SK-MEL-5 (cell line): ENCODE results near the gene SSNA1. TPM values are rescaled to one million over a fixed set of nuclear protein-coding genes. Genes with fewer than 3 reads are reported as not detected.
"Not testable (repeated sequence)": the region's sequence is repeated elsewhere in the genome, so short reads cannot be mapped to it uniquely, and the experiment has no call there.

ENCODE experiments used
- DNase-seq: peaks from one replicate; pipeline ENCODE4 v3.0.0-alpha.2; 2016; ENCODE audit warnings: low read depth, low spot score
- in situ Hi-C: cut with HindIII; loops from 2 replicates; pipeline ENCODE4 v1.10.0; 2016; ENCODE audit warnings: low sequenced_read_pairs, high pct_unique_total_duplicates, low pct_unique_long_range_greater_than_20kb
- small RNA-seq, 2 experiments: library from RNA; depleted of rRNA; stranded (forward); fragments of <200 nt; gene quantifications; one replicate each; pipeline ENCODE3, GENCODE V24; 2014
- total RNA-seq: library from RNA; depleted of rRNA; stranded (reverse); fragments of >200 nt; shearing (Covaris generic); gene quantifications from 2 replicates; pipeline ENCODE4 v1.2.3, GENCODE V29; 2014; rRNA removed

Gene SSNA1
- total RNA-seq, 1 experiment from 2014 or later: 59.2 TPM

DNA sequence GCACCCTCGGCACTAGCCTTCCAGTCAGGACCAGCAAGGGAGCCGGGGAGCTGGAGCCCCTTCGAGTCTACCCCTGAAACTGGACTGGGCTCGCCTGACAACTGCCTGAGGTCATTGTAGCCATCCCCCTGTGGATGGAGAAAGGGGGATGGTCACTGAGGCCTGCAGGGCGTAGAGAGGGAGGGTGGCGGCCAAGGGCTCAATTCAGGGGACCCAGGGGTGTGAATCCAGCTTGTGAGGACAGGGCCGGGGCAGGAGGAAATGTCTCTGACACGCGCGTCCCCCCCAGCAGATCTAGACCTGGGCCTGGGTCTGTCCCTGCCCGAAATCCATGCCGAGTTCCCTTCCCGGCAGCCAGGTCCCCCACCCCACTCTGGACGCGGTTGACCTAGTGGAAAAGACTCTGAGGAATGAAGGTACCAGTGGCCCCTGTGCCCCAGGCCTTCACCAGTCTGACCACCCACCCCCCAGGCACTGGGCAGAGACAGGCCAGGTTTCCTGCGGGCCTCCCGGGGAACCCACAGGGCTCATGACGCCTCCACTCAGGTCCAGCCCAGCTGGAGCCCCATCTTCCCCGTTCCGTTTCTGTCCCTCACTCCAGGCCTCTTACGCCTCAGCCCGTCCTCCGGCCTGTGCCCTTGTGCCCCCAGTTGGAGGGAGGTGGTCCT lies 43.0 kb downstream of the SSNA1 start:
- in situ Hi-C loops: no loop called here
- no peak for DNase-seq

DNA sequence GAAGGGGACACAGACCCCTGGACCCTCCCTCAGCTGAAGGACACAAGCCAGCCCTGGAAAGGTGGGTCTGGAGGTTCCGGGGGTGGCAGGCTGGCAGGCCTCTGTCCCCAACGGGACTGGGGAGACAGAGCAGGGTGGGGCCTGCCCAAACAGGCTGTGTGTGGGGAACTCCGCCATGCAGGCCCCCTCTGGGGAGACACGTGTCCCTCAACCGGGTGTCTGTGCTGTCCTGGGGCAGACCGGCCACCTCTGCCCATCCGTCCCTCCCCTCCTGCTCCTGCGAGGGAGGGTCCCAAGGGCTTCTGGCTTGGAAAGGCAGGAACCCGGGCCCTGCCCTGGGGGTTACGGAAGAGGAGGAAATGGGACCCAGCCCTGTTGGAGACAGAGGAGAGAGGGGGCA lies 43.6 kb downstream of the SSNA1 start:
- DNase-seq: no peak
- in situ Hi-C loops: no loop called here

DNA sequence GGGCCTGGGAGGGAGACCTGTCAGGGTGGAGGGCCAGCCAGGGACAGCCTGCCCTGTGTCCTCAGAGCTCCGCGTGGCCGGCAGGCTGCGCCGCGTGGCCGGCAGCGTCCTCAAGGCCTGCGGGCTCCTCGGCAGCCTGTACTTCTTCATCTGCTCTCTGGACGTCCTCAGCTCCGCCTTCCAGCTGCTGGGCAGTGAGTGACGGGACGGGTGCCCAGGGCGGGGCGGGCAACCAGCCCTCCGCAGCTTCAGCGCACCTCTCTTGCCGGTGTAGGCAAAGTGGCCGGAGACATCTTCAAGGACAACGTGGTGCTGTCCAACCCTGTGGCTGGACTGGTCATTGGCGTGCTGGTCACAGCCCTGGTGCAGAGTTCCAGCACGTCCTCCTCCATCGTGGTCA lies 44.0 kb downstream of the SSNA1 start:
- in situ Hi-C loops: no loop called here
- no peak for DNase-seq

DNA sequence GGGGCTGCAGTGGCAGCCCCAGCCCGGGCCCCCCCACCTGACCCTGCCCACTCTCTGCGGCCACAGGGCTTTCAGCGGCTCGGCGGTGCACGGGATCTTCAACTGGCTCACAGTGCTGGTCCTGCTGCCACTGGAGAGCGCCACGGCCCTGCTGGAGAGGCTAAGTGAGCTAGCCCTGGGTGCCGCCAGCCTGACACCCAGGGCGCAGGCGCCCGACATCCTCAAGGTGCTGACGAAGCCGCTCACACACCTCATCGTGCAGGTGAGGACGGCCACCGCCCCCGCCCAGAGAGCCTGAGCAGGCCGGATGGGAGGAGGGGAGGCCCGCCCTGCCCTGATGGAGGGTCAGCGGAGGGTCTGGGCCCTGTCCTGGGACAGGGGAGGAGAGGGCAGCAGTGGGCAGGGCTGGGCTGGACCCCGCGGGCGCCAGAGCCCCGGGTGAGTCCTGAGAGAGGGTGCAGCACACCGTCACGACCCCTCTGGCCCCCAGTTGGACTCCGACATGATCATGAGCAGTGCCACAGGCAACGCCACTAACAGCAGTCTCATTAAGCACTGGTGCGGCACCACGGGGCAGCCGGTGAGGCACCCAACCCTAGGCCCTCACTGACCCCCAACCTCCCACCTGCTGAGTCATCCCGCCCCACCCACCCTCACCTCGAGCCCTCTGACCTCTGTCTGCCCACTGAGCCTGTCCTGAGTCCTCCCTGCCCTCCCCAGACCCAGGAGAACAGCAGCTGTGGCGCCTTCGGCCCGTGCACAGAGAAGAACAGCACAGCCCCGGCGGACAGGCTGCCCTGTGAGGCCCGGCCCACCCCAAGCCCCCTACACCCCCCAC lies 44.9 kb downstream of the SSNA1 start:
- DNase-seq: no peak
- in situ Hi-C loops: no loop called here

DNA sequence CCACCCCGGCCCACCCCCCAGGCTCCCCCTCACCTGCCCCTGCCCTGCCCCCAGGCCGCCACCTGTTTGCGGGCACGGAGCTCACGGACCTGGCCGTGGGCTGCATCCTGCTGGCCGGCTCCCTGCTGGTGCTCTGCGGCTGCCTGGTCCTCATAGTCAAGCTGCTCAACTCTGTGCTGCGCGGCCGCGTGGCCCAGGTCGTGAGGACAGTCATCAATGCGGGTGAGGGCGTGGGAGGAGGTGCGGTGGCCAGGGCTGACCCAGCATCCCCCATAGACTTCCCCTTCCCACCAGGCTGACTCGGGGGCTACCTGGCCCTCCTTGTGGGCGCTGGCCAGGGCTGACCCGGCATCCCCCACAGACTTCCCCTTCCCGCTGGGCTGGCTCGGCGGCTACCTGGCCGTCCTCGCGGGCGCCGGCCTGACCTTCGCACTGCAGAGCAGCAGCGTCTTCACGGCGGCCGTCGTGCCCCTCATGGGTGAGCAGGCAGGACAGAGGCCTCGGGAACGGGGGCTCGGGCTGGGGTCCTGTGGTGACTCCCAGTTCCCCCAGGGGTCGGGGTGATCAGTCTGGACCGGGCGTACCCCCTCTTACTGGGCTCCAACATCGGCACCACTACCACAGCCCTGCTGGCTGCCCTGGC lies 45.7 kb downstream of the SSNA1 start:
- DNase-seq: no peak
- in situ Hi-C loops: no loop called here

DNA sequence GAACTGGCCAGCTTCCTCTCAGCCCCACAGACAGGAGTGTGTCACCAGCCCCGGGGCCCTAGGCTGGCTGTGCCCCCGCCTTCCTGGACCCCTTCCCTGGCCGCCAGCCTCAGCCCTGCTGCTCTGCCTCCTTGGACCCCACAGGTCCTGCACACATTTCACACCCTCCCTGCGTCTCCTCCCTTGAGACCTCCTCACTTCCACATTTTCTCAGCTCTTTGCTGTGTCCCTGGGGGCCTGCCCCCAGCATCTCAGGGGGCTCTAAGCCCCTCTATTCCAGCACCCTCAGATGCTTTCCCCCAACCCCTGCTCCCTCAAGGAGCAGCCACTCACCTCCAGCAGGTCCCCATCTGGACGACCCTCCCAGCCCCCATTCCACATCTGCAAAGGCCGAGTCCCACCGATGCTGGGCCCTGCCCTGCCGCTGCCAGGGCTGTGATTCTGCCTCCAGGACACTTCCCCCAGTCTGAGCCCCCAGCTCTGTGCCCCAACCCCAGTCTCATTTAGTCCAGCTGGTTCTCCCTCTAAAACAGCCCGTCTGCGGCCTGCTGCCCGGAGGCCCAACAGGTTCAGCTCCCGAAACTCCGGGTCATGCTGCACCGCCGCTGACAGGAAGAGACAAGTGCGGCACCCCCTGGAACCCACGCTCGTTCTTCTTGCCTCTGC lies 46.4 kb downstream of the SSNA1 start:
- in situ Hi-C loops: no loop called here
- DNase-seq: no peak

DNA sequence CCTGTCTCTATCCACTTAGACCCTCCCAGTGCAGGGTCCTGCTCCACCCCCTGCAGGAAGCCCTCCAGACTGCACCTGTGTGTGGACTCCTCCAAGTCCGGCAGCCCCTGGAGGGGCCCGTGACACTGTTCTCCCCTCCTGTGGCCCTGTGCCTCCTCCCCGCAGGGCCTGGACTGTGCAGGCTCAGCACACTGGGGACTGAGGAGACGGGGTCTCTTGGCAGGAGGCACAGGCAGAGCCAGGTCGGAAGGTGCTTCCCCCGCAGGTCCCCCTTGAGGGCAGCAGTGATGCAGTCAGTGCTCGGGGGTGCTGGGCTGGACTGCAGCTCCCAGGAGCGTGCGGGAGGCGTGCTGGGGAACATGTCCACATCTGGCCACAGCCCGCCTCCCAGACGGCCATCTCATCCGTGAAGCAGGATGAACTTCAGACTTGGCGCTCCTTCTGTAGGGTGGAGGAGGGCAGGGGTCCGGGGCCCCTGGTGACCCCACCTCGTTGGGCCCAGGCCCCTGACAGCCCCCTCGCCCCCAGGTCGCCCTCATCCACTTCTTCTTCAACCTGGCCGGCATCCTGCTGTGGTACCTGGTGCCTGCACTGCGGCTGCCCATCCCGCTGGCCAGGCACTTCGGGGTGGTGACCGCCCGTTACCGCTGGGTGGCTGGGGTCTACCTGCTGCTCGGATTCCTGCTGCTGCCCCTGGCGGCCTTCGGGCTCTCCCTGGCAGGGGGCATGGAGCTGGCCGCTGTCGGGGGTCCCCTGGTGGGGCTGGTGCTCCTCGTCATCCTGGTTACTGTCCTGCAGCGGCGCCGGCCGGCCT lies 47.2 kb downstream of the SSNA1 start:
- DNase-seq: no peak
- in situ Hi-C loops: no loop called here

DNA sequence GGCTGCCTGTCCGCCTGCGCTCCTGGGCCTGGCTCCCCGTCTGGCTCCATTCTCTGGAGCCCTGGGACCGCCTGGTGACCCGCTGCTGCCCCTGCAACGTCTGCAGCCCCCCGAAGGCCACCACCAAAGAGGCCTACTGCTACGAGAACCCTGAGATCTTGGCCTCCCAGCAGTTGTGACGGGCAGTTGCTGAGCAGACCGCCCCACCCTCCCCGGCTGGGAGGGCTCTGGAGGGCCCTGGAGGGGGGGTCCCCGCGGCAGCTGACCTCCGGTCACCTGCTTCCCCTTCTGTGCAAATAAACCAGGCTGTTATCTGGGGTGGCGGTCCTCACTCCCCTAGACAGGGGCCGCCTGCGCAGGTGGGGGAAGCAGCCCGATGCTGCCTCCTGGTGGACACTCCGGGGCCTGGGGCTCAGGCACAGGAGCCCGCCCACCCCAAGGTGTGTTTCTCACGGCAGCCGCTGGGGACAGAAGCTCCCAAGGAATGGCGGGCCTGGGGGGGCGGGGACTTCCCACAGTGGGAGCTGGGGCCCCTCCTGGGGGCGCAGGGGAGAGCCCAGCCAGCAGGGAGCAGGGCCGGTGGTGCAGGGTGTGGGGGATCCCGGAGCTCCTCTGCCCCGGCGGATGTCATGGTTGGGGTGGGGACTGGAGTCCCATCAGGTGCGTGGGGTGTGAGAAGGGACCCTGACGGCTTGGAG lies 47.9 kb downstream of the SSNA1 start:
- DNase-seq: peak; percentile 83
- in situ Hi-C loops: no loop called here

DNA sequence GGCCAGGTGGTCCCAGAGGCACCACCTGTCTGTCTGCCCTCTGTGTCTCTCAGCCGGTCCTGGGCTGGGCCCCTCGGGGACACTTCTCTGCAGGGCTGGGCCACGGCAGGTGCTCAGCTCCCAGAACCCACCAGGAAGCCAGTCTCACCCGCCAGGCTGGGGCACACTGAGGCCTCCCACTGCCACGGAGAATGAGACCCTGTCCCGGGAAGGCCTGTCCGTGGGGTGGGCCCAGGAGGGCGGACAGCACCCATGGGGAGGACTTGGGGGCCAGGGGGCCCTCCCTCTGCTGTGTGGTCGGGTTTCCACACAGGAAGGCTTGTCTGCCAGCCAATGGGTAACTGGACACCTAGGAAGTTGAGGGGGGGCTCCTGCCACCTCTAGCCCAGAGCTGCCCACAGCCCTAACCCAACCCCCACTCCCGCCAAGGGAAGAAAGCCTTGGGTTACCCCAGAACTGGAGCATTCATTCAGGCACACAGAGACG lies 48.5 kb downstream of the SSNA1 start:
- in situ Hi-C loops: no loop called here
- no peak for DNase-seq

DNA sequence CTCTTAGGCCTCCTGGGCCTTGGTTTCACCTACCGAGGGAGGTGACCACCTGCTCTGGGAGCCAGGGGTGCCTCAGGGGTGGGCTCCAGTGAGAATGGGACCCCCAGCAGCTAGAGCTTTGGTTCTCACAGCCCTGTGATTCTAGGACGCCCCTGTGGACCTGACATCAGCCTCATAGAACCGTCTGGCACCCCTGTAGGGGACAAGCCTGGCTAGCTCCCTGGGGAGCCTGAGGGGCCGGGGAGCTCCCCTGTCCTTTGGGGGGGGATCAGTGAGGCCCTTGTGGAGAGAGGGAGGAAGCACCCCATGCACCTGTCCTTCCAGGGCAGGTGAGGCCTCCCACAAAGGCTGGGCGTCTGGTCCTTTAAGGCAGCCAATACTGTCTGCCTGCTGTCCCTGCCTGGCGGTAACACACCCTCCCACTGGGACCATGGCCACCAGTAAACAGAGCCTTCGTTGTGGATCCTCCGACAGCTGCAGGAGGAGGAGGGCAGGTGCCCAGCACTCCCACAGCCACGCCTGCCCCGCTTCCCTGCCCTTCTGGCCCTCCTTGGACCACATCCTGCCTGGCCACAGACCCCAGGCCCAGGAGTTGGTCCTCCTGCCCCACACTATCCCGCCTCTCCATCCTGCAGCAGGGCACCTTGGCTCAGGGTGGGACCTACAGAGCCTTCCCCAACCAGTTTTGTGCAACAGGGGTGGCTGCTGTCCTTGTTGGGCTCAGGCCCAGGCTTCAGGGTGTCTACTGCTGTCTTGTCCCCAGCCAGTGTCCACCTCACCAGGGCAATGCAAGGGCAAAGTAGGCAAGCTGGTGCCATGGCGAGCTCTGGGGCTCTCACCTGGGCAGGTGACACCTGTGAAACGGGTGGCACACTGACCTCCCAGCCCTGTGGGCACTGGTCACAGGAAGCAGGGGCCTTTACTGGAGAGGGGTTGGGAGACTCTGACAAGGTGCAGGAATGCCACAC lies 49.6 kb downstream of the SSNA1 start:
- in situ Hi-C loops: no loop called here
- no peak for DNase-seq

DNA sequence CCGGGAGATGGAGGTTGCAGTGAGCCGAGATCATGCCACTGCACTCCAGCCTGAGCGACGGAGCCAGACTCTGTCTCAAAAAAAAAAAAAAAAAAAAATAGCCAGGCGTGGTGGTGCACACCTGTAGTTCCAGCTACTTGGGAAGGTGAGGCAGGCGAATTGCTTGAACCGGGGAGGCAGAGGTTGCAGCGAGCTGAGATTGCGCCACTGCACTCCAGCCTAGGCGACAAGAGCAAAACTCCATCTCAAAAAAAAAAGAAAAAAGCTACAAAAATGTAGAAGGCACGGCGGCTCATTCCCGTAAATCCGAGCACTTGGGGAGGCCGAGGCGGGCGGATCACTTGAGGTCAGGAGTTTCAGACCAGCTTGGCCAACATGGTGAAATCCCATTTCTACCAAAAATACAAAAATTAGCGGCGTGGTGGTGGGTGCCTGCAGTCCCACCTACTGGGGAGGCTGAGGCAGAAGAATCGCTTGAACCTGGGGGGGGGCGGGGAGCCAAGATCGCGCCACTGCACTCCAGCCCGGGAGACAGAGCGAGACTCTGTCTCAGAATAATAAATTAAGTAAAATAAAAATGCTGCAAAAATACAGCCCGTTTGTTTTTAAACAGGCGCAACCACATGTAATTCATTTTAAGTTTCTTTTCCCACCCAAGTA lies 51.2 kb downstream of the SSNA1 start:
- in situ Hi-C loops, DNase-seq: not testable (repeated sequence)

Small RNA genes within 50 kb of the gene (small RNA-seq; reads per million reads assigned to genes)
- gene MIR3621: 0 reads per million in 2 experiments

Other genes with a start within 250 kb of the SSNA1 start
- gene FBXW5, start 243.9 kb upstream of the SSNA1 start, total RNA-seq: 141 and 174 TPM in 2 replicates
- gene C8G, start 243.4 kb upstream of the SSNA1 start, total RNA-seq: 0.45 and 0.53 TPM in 2 replicates
- gene LCN12, start 236.4 kb upstream of the SSNA1 start, total RNA-seq: not detected in 2 replicates
- not detected in 2 replicates for gene PTGDS, start 211.2 kb upstream of the SSNA1 start, total RNA-seq
- gene LCNL1, start 205.7 kb upstream of the SSNA1 start, total RNA-seq: not detected in 2 replicates
- gene PAXX, start 196.3 kb upstream of the SSNA1 start, total RNA-seq: 31.7 and 46.0 TPM in 2 replicates
- gene CLIC3, start 192.1 kb upstream of the SSNA1 start, total RNA-seq: not detected in 2 replicates
- gene ABCA2, start 160.4 kb upstream of the SSNA1 start, total RNA-seq: 8.6 and 9.5 TPM in 2 replicates
- not detected in 2 replicates for gene FUT7, start 156.6 kb upstream of the SSNA1 start, total RNA-seq
- 2.2 and 3.5 TPM in 2 replicates for gene NPDC1, start 142.5 kb upstream of the SSNA1 start, total RNA-seq
- not detected in 2 replicates for gene ENTPD2, start 134.6 kb upstream of the SSNA1 start, total RNA-seq
- gene SAPCD2, start 118.1 kb upstream of the SSNA1 start, total RNA-seq: 8.1 and 8.7 TPM in 2 replicates
- gene UAP1L1, start 111.2 kb upstream of the SSNA1 start, total RNA-seq: 22.5 and 23.4 TPM in 2 replicates
- gene MAN1B1, start 101.7 kb upstream of the SSNA1 start, total RNA-seq: 84.8 and 85.2 TPM in 2 replicates
- gene DPP7, start 73.9 kb upstream of the SSNA1 start, total RNA-seq: 171 and 178 TPM in 2 replicates
- gene GRIN1, start 49.5 kb upstream of the SSNA1 start, total RNA-seq: 0.05 TPM in 1 of 2 replicates, not detected in the other
- gene LRRC26, start 18.6 kb upstream of the SSNA1 start, total RNA-seq: 0.40 TPM in 1 of 2 replicates, not detected in the other
- gene TMEM210, start 16.6 kb upstream of the SSNA1 start, total RNA-seq: not detected in 2 replicates
- 9.0 and 12.0 TPM in 2 replicates for gene ANAPC2, start 116 bp upstream of the SSNA1 start, total RNA-seq
- gene TPRN, start 12.1 kb downstream of the SSNA1 start, total RNA-seq: 8.6 and 9.3 TPM in 2 replicates
- gene TMEM203, start 17.0 kb downstream of the SSNA1 start, total RNA-seq: 38.3 and 44.1 TPM in 2 replicates
- gene NDOR1, start 17.0 kb downstream of the SSNA1 start, total RNA-seq: 5.1 and 6.4 TPM in 2 replicates
- not detected in 2 replicates for gene RNF208, start 33.6 kb downstream of the SSNA1 start, total RNA-seq
- 0.21 and 0.59 TPM in 2 replicates for gene CYSRT1, start 36.5 kb downstream of the SSNA1 start, total RNA-seq
- not detected in 2 replicates for gene RNF224, start 38.8 kb downstream of the SSNA1 start, total RNA-seq
- gene SLC34A3, start 42.2 kb downstream of the SSNA1 start, total RNA-seq: not detected in 2 replicates
- gene TUBB4B, start 52.6 kb downstream of the SSNA1 start, total RNA-seq: 66.1 and 81.2 TPM in 2 replicates
- gene STPG3, start 62.6 kb downstream of the SSNA1 start, total RNA-seq: not detected in 2 replicates
- 47.3 and 47.4 TPM in 2 replicates for gene NELFB, start 66.7 kb downstream of the SSNA1 start, total RNA-seq
- 0.03 and 0.13 TPM in 2 replicates for gene TOR4A, start 89.0 kb downstream of the SSNA1 start, total RNA-seq
- gene NRARP, start 113.6 kb downstream of the SSNA1 start, total RNA-seq: 0.50 and 0.67 TPM in 2 replicates
- 1.4 and 1.7 TPM in 2 replicates for gene EXD3, start 234.5 kb downstream of the SSNA1 start, total RNA-seq
- 0.55 and 0.75 TPM in 2 replicates for gene NOXA1, start 234.7 kb downstream of the SSNA1 start, total RNA-seq